Glutamatergic neuron (in vitro differentiated cells): ENCODE measurements around the gene TAF1D. TPM values are rescaled to one million over a fixed set of nuclear protein-coding genes. Genes with fewer than 3 reads are reported as not detected.
"Not testable (repeated sequence)": the region's sequence is repeated elsewhere in the genome, so short reads cannot be mapped to it uniquely, and the experiment has no call there.

ENCODE experiments used
- DNase-seq: peaks from one replicate; pipeline ENCODE4 v3.0.0; 2022
- H3K27ac Mint-ChIP-seq: one replicate; pipeline ENCODE4 v1.8.0; 2020; ENCODE audit warnings: mild to moderate bottlenecking, mixed read lengths, inconsistent platforms; ENCODE audit not compliant: unreplicated experiment
- H3K27me3 Mint-ChIP-seq: one replicate; pipeline ENCODE4 v1.8.0; 2020; ENCODE audit warnings: mild to moderate bottlenecking, moderate library complexity, mixed read lengths, inconsistent platforms; ENCODE audit not compliant: unreplicated experiment
- H3K36me3 Mint-ChIP-seq: one replicate; pipeline ENCODE4 v1.8.0; 2020; ENCODE audit warnings: mild to moderate bottlenecking, mixed read lengths, inconsistent platforms; ENCODE audit not compliant: unreplicated experiment
- H3K4me1 Mint-ChIP-seq: one replicate; pipeline ENCODE4 v1.8.0; 2020; ENCODE audit warnings: mild to moderate bottlenecking, low read depth, mixed read lengths, inconsistent platforms; ENCODE audit not compliant: unreplicated experiment
- H3K4me3 Mint-ChIP-seq: one replicate; pipeline ENCODE4 v1.8.0; 2020; ENCODE audit warnings: mild to moderate bottlenecking, mixed read lengths, inconsistent platforms; ENCODE audit not compliant: unreplicated experiment
- H3K9me3 Mint-ChIP-seq: one replicate; pipeline ENCODE4 v1.8.0; 2020; ENCODE audit warnings: mild to moderate bottlenecking, moderate library complexity, mixed read lengths, inconsistent platforms; ENCODE audit not compliant: unreplicated experiment
- CTCF ChIP-seq: fragments of 200-600 bp; sonication (generic); IDR thresholded peaks from one replicate; pipeline ENCODE4 v1.5.0; 2021; ENCODE audit not compliant: partially characterized antibody, unreplicated experiment
- total RNA-seq: library from RNA; stranded (reverse); fragmentation: NEBNext Ultra II Directional; extraction: Animal tissue kit (Norgen Biotek cat#: 25700); gene quantifications from one replicate; pipeline ENCODE4 v1.2.1, GENCODE V29; 2021; ENCODE audit not compliant: unreplicated experiment

The TAF1D gene
- total RNA-seq, 1 donor from 2014 or later = 71.9 TPM

GRCh38 chr11:93761910-93762309, 20.6 kb upstream of the TAF1D start:
- no peaks in the 10 kb centered on the region for H3K36me3 Mint-ChIP-seq

GRCh38 chr11:93759123-93759522, 17.8 kb upstream of the TAF1D start:
- not testable (repeated sequence) for H3K9me3 Mint-ChIP-seq, H3K4me3 Mint-ChIP-seq, DNase-seq, H3K27me3 Mint-ChIP-seq, H3K27ac Mint-ChIP-seq, H3K36me3 Mint-ChIP-seq, H3K4me1 Mint-ChIP-seq

More at GRCh38 chr11:93761910-93762309, 20.6 kb upstream of the TAF1D start:
- Mint-ChIP-seq H3K9me3 (no peaks in the 10 kb centered on the region), H3K27me3 (peaks cover 3% of the 10 kb centered on the region), H3K4me3 (no peak overlapping the region), H3K27ac (no peak overlapping the region), H3K4me1 (no peaks in the 10 kb centered on the region)
- no peak for TF ChIP-seq CTCF
- no peak for DNase-seq

- no peak overlapping the region for H3K4me3 Mint-ChIP-seq
- DNase-seq = no peak
- no peaks in the 10 kb centered on the region for H3K4me1 Mint-ChIP-seq
- peaks cover 2% of the 10 kb centered on the region for H3K27me3 Mint-ChIP-seq
- no peaks in the 10 kb centered on the region for H3K9me3 Mint-ChIP-seq
- H3K27ac Mint-ChIP-seq = no peak overlapping the region
- no peak for TF ChIP-seq CTCF
- no peaks in the 10 kb centered on the region for H3K36me3 Mint-ChIP-seq
These were observed 16.9 kb upstream of the TAF1D start for GRCh38 chr11:93757924-93758865.

- H3K4me3 Mint-ChIP-seq = no peak overlapping the region
- peaks cover 2% of the 10 kb centered on the region for H3K27me3 Mint-ChIP-seq
- H3K27ac Mint-ChIP-seq = no peak overlapping the region
- no peak for DNase-seq
- H3K36me3 Mint-ChIP-seq = no peaks in the 10 kb centered on the region
- no peaks in the 10 kb centered on the region for H3K9me3 Mint-ChIP-seq
- TF ChIP-seq CTCF = no peak
- no peaks in the 10 kb centered on the region for H3K4me1 Mint-ChIP-seq
These were observed 16.0 kb upstream of the TAF1D start for GRCh38 chr11:93757301-93757700.

GRCh38 chr11:93756748-93757147, 15.5 kb upstream of the TAF1D start:
- Mint-ChIP-seq H3K36me3 (no peaks in the 10 kb centered on the region), H3K4me1 (no peaks in the 10 kb centered on the region), H3K27me3 (peaks cover 2% of the 10 kb centered on the region)

More at GRCh38 chr11:93756748-93757147, 15.5 kb upstream of the TAF1D start:
- DNase-seq = no peak
- H3K9me3 Mint-ChIP-seq = no peaks in the 10 kb centered on the region
- H3K27ac Mint-ChIP-seq = no peak overlapping the region
- TF ChIP-seq CTCF = no peak
- H3K4me3 Mint-ChIP-seq = no peak overlapping the region
